HepG2 (cell line): ENCODE data around the gene PAFAH1B2. TPM values are rescaled to one million over a fixed set of nuclear protein-coding genes. Genes with fewer than 3 reads are reported as not detected.
A peak's percentile ranks its signal among the peaks of the same experiment; 100 is the strongest.

Experiments used
- FOXA1 ChIP-seq, 2 experiments: fragments of 450-650 bp in 1 of 2; sonication (generic) in 1 of 2; formaldehyde crosslinking in 1 of 2; IDR thresholded peaks; 2 replicates each; pipeline versions ENCODE4 v1.4.0 to v1.6.1; 2016 to 2020; ENCODE audit warnings: missing genetic modification reagents in 1 of 2
- HBP1 ChIP-seq: IDR thresholded peaks from 2 replicates; pipeline ENCODE4 v1.6.1; 2016; ENCODE audit warnings: low read depth, control low read depth
- HDAC1 ChIP-seq: sonication (generic); formaldehyde crosslinking; IDR thresholded peaks from 2 replicates; pipeline ENCODE4 v1.5.1; 2020; ENCODE audit warnings: mild to moderate bottlenecking, missing genetic modification reagents
- MYNN ChIP-seq: sonication (generic); formaldehyde crosslinking; IDR thresholded peaks from 2 replicates; pipeline ENCODE4 v1.4.0; 2020; ENCODE audit warnings: mild to moderate bottlenecking, low read depth, missing genetic modification reagents
- SSRP1 ChIP-seq: IDR thresholded peaks from 2 replicates; pipeline ENCODE4 v1.6.1; 2016; ENCODE audit warnings: control low read depth
- U2AF1 ChIP-seq: fragments of 200-400 bp; formaldehyde crosslinking; optimal IDR thresholded peaks from 2 replicates; pipeline ENCODE3; 2017; ENCODE audit warnings: mild to moderate bottlenecking, low read depth, low read length
- ZNF225 ChIP-seq: sonication (generic); formaldehyde crosslinking; IDR thresholded peaks from 2 replicates; pipeline ENCODE4 v1.4.0; 2020; ENCODE audit warnings: mild to moderate bottlenecking, missing genetic modification reagents
- ZNF256 ChIP-seq: sonication (generic); formaldehyde crosslinking; conservative IDR thresholded peaks from 2 replicates; pipeline ENCODE4 v1.4.0; 2020; ENCODE audit warnings: missing genetic modification reagents
- ZNF30 ChIP-seq: sonication (generic); formaldehyde crosslinking; IDR thresholded peaks from 2 replicates; pipeline ENCODE4 v1.5.0; 2020; ENCODE audit warnings: mild to moderate bottlenecking, missing genetic modification reagents
- ZNF318 ChIP-seq: sonication (generic); formaldehyde crosslinking; IDR thresholded peaks from 2 replicates; pipeline ENCODE4 v1.4.0; 2020; ENCODE audit warnings: mild to moderate bottlenecking, missing genetic modification reagents
- ZNF343 ChIP-seq: sonication (generic); formaldehyde crosslinking; IDR thresholded peaks from 2 replicates; pipeline ENCODE4 v1.4.0; 2020; ENCODE audit warnings: mild to moderate bottlenecking, missing genetic modification reagents
- ZNF703 ChIP-seq: sonication (generic); formaldehyde crosslinking; IDR thresholded peaks from 2 replicates; pipeline ENCODE4 v1.5.1; 2020; ENCODE audit warnings: missing genetic modification reagents, mild to moderate bottlenecking, moderate library complexity, borderline replicate concordance
- polyA plus RNA-seq, 8 experiments: library from polyadenylated mRNA; depleted of rRNA in 3 of 8; stranded (reverse) in 7 of 8; unstranded in 1 of 8; fragments of >200 nt; fragmentation: Illumina TruSeq in 4 of 8; extraction: Trizol in 4 of 8; gene quantifications; 2 replicates each; pipeline versions ENCODE4 v1.2.1 to v1.2.3, GENCODE V29; 2011 to 2016; ENCODE audit warnings: low read depth in 4 of 8, missing spikeins in 1 of 8, mixed read lengths in 1 of 8; ENCODE audit not compliant: insufficient read depth in 1 of 8
- total RNA-seq, 5 experiments: library from RNA; depleted of rRNA; stranded (reverse); fragments of >200 nt; fragmentation: Illumina TruSeq; extraction: Trizol; gene quantifications; 2 replicates each; pipeline ENCODE4 v1.2.3, GENCODE V29; 2016; ENCODE audit warnings: low read depth in 1 of 5
- TF ChIP-seq, protein P1 (sequence below): sonication (generic); formaldehyde crosslinking; IDR thresholded peaks from 2 replicates; pipeline ENCODE4 v1.9.0; 2022; ENCODE audit warnings: missing genetic modification reagents, mild to moderate bottlenecking, borderline replicate concordance

PAFAH1B2 gene
- total and polyA plus RNA-seq, 2 of the 13 experiments (the other 11 are each of a cell fraction or from before 2014, with no cell fraction given) = 28.8 to 104 TPM

GRCh38 chr11:117179048-117179999 lies 35.2 kb downstream of the PAFAH1B2 start (continued):
- TF ChIP-seq ZNF318 (CRISPR knock-in tag) (no peak), MYNN (CRISPR knock-in tag) (no peak), ZNF256 (no peak), ZNF30 (CRISPR knock-in tag) (no peak), HBP1 (CRISPR knock-in tag) (0 out of 2 replicates have a peak, but pooled peaks have one; percentile 31), HDAC1 (CRISPR knock-in tag) (no peak), FOXA1 (IDR thresholded peaks at IDR 0.05) (no peak), FOXA1 (CRISPR knock-in tag; IDR thresholded peaks at IDR 0.05) (no peak), SSRP1 (no peak), ZNF343 (CRISPR knock-in tag) (no peak), ZNF703 (CRISPR knock-in tag) (no peak), U2AF1 (no peak), ZNF225 (CRISPR knock-in tag) (peak; percentile 68; the same call in 1 of the 2 replicates)
- TF ChIP-seq, protein P1, sequence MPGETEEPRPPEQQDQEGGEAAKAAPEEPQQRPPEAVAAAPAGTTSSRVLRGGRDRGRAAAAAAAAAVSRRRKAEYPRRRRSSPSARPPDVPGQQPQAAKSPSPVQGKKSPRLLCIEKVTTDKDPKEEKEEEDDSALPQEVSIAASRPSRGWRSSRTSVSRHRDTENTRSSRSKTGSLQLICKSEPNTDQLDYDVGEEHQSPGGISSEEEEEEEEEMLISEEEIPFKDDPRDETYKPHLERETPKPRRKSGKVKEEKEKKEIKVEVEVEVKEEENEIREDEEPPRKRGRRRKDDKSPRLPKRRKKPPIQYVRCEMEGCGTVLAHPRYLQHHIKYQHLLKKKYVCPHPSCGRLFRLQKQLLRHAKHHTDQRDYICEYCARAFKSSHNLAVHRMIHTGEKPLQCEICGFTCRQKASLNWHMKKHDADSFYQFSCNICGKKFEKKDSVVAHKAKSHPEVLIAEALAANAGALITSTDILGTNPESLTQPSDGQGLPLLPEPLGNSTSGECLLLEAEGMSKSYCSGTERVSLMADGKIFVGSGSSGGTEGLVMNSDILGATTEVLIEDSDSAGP (CRISPR knock-in tag) = peak; percentile 45; the same call in 1 of the 2 replicates
